NCI-H748 (cell line): ENCODE data around the gene TRABD2A.

Experiments used
- DNase-seq: peaks from one replicate; lab custom pipeline; 2025; ENCODE audit not compliant: unreplicated experiment; lab: John Stamatoyannopoulos, UW

The TRABD2A gene

DNA sequence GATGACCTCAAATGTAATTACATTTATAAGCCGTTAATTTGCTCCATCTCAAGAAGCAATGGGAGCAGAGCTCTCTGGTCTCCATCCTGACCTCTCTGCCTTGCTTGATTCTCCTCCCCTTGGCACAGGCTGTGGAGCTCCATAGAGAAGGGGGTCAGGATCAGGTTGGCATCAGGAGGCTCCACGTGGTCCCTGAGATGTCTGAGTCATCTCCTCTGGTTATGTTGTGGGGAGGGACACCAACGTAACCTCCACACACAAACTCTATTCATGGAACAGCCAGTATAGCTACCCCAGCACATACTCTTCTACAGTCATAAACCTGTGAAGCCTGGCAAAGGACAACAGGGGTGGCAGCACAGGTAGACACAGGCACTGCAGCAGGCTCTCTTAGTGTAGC, 29.0 kb downstream of the TRABD2A start:
- no peak for DNase-seq

DNA sequence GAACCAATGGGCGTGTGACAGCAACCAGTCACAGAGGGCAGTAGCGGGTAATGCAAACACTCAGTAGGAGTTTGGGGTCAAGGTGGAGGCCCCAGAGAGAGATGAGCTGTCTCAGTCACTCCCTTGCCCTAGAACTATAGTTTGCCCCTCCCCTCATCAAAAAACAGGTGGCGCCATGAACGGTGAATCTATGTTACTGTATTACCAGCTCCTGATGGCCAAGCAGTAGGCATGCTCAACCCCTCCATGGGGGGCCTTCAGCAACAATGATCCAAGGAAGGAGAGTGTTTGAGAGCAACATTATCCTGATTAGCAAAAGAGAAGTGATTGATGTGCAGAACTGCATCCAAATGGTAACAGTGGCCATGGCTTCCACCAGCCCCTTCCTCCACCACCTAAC, 30.4 kb downstream of the TRABD2A start:
- no peak for DNase-seq

DNA sequence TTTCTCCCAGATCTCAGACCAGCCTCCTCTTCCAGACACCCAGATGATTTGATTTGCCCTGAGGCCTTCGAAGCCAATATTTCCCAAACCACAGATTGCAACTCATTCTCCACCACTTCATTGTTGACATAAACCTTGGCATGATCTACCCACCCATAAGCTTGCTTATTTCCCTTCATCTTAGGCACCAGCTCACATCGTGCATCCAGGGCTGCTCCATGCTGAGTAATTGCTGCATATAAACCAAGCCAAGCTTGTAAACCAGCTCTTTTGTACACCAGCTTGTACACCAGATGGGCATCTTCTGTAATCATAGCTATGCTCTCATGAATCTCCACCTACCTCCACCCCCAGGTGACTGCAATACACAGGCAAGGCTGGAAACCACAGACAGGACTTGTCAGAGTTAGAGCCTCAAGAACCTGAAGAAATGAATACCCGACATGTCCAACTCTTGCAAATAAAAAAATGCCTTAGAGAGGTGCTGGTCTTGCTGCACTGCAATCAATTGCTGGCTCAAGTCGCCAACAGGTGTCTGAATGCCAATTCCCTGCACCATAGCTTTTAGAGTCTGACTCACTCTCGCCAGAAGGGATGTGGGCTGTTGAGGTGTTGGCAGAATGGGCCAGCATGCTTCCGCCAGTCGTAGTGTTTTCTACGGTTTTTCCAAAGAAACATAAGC, 31.5 kb downstream of the TRABD2A start:
- DNase-seq: no peak

DNA sequence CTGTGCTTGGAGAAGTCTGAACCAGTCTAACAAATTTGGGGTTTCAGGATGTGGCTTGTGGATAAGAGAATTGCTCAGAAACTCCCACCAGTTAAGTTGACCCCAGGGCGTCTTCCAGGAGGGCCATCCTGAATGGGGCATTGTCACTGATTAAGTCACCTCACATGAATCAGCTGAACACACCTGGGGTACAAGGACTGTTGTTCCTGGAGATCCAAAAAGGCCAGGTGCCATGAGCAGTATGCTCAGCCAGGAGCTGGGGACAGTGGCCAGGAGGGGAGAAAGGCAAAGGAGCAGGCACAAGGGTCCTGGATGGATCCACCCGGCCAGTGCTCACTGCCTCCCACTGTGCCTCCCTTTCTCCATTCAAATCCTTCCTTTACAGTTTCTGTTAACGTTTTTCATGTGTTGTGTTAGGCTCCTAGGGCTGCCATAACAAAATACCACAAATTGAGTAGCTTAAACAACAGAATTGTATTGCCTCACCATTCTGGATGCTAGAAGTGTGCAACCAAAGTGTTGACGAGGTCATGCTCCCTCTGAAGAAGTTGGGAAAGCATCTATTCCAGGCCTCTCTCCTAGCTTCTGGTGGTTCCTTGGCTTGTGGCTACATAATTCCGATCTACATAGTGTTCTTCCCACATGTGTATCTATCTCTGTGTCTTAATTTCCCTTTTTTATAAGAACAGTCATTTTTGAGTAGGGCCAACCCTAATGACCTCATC, 33.4 kb downstream of the TRABD2A start:
- DNase-seq: no peak

DNA sequence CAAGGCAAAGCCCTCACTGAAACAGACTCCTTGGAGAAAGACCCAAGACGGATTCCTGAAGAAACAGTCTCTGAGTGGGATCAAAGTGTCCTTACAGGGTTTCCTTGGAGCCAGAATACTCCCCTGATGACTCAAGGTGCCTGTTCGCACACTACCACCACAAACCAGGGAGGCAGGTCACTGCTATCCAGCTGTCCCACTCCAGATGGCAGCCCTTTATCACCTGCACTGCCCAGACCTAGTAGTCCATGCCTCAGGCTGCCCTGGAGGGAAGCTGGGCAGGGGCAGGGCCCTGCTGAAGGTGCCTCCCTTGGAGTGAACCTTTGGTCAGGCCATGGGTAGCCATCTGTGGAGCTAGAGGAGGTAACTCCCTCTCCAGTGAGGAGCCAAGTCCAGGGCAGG, 34.1 kb downstream of the TRABD2A start:
- DNase-seq: no peak

DNA sequence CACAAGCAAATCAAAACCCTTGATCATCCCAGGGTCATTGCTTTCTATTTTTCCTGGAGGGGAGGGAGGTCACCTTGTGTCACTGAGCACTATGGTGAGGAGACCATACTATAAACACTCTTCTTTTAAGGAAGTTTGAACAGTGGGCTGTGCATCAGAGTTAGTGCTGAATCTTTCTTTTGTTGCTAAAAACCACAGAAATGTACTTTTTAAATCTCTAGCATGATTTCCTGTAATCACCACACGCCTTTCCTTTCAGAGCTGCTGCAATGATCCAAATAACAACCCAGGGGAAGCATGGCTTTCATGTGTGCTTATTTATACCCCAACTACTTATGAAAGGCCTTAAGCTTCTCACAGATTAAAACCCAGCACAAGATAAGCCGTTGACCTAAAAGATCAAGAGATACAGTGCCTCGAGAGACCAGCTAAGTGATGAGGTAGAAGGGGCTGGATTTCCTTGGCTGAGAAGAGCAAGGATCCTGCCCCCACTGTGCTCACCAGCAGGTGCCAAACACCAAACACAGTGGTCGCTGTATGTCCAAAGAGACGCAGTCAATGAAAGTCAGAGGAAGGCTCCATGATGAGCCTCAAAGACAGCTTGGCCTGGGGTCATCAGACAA, 34.7 kb downstream of the TRABD2A start:
- DNase-seq: no peak

DNA sequence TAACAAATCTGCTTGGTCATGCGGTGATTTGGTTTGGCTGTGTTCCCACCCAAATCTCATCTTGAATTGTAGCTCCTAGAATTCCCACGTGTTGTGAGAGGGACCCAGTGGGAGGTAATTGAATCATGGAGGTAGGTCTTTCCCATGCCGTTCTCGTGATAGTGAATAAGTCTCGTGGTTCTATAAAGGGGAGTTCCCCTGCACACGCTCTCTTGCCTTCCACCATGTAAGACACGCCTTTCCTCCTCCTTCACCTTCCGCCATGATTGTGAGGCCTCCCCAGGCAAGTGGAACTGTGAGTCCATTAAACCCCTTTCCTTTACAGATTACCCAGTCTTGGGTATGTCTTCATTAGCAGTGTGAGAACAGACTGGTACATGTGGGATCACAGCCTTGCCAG, 36.7 kb downstream of the TRABD2A start:
- DNase-seq: no peak

DNA sequence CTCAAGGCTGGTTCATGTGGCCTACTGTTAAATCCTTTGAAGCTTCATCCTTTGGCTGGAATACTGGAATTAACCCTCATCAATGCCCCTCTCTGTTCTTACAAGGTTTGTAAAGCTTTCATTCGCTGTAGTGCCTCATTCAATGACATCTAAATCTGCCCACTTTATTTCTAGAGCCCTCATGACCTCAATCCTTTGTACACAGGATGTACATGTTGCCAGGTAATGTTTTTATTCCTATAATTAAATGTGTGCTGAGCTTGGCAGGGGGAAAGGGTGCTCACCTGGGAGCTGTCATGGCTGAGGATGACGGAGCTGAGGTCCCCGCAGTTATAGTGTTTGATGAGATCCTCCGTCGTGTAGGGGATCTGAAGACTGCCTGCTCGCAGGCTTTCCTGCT, 39.3 kb downstream of the TRABD2A start:
- peak; percentile 5 for DNase-seq

DNA sequence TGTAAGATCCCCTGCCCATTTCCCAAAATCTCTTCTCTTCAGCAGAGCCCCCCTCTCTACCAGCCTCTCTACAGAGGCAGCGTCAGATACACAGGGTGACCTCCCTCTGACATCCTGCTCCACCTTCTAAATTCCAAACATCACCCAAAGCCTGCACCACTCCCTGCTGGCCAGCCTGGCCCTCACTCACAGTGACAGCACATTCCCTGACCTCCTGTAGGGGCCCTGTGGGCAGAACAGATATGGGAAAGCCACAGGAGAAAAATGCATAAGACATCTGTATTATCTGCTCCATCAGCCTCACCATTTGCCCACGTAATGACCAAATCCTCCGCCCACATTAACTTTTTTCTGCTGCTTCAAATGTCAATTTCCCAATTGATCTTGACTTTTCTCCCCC, 40.6 kb downstream of the TRABD2A start:
- no peak for DNase-seq

DNA sequence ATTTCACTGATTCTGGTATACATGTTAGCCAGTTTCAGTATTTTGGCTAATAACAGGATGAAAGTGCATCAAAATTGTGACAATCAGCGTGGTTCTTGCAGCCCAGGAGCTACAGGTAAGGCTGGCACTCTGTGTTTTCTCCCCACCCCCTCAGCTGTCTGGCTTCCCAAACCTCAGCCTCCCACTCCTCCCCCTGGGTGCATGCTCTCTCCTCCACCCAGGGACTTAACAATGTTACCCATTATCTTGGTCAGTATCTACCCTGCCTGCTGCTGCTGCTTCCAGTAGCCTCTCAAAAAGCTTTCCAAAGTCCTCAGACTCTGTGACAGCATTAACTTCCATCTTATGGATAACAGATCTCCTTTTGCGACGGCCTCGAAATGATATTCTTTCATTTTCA, 41.0 kb downstream of the TRABD2A start:
- DNase-seq: no peak

DNA sequence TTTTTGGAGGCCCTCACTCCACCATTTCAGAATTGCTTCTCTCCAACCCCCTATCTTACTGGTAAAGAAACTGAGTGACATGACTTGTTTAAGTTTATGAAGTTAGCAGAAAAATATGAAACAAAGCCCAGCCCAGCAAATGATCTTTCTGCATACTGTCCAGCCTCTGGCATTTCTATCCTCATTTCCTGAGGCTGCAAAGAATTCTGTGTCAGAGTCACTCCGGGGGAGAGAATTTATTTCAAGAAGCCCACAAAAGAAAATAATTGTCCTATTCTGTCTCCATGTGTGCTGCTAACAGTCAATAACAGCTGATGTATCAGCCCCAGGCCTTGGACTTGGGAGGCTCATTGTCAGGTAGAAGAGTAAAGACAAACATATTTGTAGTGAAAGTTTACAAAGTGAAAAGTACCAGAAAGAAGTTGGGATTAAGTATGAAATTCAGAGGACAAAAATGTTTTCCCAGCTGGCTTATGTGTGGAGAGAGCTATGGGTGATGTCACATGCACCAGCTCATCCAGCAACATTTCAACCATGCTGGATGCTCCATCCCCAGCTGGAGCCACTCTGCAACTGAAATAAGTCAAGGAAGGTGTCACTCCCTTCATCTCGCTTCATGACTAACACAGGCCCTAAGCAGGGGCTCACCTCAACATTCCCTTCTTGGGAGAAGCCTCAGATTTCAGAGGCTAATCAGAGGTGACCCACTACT, 42.3 kb downstream of the TRABD2A start:
- no peak for DNase-seq

DNA sequence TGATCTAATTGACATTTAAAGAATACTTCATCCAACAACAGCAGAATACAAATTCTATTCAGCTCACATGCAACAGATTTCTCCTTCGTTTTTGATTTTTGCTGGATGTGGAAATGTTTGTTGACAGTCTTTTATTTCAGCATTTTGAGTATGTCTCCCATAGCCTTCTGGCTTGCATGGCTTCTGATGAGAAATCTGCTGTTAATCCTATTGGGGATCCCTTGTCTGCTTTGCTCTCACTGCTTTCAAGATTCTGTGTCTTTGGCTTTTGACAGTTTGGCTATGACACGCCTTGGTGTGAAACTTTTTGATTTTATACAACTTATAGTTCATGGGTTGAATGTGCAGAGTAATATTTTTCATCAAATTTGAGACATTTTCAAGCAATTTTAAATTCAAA, 44.7 kb downstream of the TRABD2A start:
- no peak for DNase-seq

DNA sequence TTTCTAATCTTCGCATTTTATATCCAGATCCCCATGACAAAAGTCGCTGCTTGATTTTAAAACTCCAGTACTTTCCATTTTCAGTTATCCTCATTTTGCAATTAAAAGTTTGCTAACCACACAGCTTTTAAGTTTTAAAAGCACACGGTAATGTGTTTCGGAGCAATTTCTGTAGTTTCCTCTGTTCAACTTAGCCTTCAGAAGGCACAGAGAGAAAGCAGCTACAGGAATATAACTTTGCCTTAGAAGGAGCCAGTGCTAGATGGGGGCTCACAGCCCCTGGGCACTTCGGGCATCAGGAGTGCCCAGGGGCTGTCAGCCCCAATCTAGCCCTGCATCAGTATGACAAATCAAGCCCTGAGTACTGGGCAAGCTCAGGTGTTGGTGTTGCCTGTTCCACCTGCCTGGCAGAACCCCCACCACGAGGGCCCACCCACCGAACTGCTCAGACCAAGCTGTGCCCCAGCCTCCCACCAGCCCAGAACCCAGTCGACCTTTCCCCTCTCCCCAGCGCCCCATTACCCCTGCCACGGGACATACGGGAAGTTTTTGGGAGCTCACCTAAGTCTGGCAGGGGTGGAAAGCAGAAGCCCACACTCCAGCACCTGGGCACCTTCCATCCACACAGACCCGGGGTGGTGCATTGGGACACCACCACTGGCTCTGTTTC, 47.3 kb downstream of the TRABD2A start:
- no peak for DNase-seq

DNA sequence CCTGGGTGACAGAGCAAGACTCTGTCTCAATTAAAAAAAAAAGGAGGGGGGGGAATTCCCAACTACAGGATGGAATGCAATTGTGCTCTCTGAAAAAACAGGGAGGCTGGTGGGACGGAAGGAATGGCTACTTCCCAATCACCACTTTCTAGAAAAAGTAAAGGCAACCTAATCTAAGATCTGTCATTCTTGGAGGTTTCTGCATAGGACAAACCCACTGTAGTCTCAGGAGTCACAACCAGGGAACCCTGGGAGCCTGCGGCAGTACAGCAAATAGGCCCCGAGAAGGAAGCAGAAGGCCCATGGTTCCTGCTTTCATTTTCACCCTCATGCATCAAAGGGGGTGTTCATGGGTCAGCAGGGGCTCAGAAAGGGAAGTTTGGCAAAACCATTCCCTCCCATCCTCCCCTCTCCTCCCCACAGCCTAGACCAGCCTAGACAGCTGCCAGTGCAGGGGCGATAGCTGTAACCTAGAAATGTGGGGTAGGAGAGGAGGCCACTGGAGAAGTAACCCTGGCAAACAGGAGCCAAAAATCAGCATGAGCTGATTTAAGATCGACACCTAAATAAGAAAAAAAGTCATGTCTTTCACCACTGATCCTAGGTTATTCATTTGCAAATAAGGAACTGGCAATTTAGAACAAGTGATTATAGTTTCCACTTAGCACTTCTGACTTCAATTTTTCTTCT, 48.0 kb downstream of the TRABD2A start:
- DNase-seq: no peak

DNA sequence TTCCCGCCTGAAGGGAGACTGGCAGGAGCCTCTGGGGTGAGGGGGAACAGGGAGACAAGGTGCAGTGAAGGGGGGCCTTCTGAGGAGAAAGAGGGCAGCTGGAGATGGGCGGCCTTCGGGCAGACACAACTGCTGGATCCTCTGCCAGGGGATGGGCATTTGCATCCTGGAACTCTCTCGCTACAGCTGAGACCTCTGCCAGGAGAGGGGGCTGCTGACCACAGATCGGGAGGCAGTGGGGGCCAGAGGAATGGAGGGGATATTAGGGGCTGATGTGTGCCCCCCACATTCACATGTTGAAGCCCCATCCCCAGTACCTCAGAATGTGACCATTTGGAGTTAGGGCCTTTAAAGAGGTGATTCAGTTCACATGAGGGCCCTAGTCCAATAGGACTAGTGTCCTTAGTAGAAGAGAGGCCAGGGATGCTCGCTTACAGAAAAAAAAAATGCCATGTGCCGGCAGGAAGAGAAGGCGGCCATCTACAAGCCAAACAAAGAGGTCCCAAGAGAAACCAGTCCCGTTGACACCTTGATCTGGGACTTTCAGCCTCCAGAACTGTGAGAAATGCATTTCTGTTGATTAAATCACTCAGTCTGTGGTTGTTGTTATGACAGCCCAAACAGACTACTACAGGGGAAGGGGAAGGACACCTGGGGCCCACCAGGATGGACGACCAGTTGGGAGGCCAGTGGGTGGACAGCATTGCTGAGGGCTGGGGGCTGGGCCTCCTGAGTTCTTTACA, 50.0 kb downstream of the TRABD2A start:
- no peak for DNase-seq

DNA sequence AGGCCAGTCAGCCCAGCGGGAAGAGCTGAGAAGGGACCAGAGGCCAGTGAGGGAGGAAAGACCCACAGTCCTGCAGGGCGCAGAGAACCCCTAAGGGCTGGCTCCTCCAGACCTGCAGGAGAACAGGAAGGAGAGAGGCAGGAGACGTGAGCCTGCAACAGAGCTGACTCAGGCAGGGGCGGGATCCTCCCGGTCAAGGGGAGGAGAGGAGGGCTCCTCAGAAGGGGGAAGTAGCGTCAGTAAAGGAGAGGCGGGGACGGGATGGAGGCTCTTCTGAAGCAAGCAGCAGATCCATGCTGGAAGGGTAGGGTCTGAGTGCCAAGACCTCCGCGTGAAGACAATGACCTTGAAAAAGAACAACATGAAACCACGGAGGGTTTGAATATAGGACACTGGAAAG, 50.8 kb downstream of the TRABD2A start:
- no peak for DNase-seq

DNA sequence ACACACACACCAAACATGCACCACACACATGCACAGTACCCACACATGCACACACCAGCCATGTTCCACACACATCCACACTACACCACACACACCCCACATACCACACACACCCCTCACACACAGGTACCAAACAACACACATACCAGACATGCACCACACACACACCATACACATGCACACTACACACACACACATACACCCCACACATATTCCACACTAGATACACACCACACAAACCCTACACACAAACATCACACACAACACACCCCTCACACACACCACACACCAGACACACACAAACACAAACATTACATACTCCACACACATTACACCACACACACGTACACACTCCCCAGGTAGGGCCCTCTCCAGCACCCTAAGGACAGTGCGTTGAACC, 51.2 kb downstream of the TRABD2A start:
- no peak for DNase-seq

DNA sequence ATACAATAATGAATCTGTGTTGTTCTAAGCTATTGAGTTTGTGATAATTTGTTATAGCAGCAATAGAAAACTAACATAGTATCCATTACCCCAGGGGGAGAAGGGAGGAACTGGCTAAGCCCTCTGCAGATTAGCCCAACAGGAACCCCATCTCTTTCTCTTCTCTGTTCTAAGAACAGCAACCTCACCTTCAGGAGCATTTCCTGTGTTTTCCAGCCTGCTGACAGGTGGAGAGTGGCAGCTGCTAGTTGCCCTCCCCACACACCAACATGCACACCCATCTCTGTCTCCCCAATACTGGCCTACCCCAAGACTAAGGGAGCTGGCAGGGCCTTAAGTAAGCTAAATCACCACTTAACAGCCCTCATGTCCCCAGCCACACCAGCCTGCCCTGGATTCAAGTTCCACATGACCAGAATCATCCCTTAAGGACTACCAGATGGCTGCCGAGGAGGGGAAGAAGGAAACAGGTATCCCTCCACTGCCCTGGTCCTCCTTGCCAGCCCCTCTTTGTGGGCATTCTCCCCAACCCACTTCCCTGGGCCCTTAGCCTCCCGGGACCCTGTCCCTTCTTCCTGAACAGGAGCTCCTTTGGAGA, 52.8 kb downstream of the TRABD2A start:
- DNase-seq: no peak

DNA sequence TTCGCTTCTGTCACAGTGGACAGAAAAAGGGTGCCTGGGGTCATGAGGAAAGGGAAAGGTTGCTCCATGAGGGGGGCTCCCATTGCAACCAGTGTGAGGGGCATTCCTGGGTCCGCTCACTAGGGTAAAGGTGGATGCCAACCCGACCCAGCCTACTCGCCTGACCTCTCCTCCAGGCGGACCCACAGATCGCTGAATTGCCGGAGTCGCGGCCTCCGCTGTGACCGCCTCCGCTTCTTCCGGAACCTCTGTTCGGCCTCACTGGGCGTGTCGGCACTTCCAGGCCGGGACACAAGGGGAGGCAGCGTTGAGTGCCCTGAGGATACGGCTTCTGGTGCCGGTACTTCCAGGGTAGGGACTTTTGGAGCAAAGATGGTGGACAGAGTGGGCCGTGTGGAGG, 57.1 kb downstream of the TRABD2A start:
- DNase-seq: no peak

DNA sequence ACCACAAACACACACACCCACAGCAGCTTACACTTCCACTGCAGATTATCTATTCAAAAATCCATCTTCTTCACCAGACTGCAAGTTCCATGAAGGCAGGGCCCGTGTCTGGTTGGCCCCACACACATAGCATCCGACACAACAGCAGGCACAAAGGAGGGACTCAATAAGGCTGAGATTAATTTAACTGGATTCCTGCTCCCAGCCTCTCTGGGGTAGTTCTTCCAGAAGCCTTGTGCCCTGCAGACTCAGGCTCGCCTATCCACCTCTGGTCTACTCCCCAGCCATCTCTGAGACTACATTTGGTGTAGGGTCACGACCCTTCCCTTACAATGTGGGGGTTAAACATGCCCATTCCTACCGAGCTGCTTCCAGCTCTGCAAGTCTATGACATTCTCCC, 57.7 kb downstream of the TRABD2A start:
- DNase-seq: no peak
